ENCODE results near the gene LIMS2. TPM values are rescaled to one million over a fixed set of nuclear protein-coding genes. Genes with fewer than 3 reads are reported as not detected.
A peak's percentile ranks its signal among the peaks of the same experiment; 100 is the strongest.

Gene LIMS2
- total RNA-seq, 1 donor from 2014 or later: 161 TPM

DNA sequence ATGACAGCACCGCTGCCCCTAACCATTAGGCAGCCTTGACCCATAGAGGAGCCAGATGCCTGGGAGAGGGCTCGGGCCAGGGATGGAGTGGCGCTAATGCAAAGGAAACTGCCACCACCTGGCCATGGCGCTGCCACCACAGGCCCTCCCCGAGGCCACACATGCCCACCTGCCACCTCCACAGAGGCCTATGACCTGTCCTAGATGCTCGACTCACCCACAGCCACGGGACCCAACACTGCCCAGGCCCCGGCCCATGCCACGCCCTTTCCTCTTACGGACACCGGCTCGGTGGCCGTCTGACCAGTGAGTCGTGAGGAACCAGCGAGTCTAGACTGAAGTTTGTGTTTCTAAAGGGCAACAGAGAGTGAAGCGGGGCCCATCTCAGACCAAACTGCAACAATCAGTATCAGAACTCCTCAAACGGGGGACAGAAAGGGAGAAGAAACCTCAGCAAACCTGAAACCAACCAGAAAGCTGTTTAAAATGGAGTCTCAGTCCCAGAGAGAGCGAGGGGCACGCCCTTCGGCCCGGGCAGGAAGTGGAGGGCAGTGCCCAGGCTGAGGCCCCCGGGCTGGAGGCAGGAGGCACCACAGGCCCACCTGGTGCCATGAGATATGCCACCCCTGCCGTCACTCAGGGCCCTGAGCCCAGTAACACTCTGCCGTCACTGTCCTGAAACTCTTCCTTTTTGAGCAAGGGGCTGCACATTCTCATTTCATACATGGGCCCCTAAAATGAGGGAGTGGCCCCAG lies 28.7 kb downstream of the LIMS2 start:
- Histone ChIP-seq H3K9me3 (no peaks in the 10 kb centered on the region), H3K27ac (peak overlapping the region; percentile 72), H3K4me1 (peaks cover 10% of the 10 kb centered on the region), H3K27me3 (no peaks in the 10 kb centered on the region), H3K4me3 (no peak overlapping the region), H3K36me3 (no peaks in the 10 kb centered on the region)
- ATAC-seq (no peak), DNase-seq (no peak)
- intact Hi-C loops (cut with DNase I): no loop called here
- TF ChIP-seq, protein P1, sequence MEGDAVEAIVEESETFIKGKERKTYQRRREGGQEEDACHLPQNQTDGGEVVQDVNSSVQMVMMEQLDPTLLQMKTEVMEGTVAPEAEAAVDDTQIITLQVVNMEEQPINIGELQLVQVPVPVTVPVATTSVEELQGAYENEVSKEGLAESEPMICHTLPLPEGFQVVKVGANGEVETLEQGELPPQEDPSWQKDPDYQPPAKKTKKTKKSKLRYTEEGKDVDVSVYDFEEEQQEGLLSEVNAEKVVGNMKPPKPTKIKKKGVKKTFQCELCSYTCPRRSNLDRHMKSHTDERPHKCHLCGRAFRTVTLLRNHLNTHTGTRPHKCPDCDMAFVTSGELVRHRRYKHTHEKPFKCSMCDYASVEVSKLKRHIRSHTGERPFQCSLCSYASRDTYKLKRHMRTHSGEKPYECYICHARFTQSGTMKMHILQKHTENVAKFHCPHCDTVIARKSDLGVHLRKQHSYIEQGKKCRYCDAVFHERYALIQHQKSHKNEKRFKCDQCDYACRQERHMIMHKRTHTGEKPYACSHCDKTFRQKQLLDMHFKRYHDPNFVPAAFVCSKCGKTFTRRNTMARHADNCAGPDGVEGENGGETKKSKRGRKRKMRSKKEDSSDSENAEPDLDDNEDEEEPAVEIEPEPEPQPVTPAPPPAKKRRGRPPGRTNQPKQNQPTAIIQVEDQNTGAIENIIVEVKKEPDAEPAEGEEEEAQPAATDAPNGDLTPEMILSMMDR (IDR thresholded peaks at IDR 0.05): no peak

GRCh38 chr2:127645395-127646291 lies 29.7 kb downstream of the LIMS2 start, which contains the start of gene GPR17:
Gene GPR17 (plus strand): TSS chr2:127646153. CDS start chr2:127650736, 4,583 bp downstream.
- peak within 1 kb of the TSS; percentile 72 for H3K27ac ChIP-seq
- intact Hi-C loops (cut with DNase I): no loop called here
- no peaks in the 10 kb centered on the region for H3K27me3 ChIP-seq
- no peak within 1 kb of the TSS for H3K4me3 ChIP-seq
- ATAC-seq: no peak
- no peaks in the 10 kb centered on the region for H3K36me3 ChIP-seq
- H3K9me3 ChIP-seq: no peaks in the 10 kb centered on the region
- H3K4me1 ChIP-seq: peaks cover 10% of the 10 kb centered on the region
- TF ChIP-seq, protein P1 (IDR thresholded peaks at IDR 0.05): no peak
- DNase-seq: no peak

DNA sequence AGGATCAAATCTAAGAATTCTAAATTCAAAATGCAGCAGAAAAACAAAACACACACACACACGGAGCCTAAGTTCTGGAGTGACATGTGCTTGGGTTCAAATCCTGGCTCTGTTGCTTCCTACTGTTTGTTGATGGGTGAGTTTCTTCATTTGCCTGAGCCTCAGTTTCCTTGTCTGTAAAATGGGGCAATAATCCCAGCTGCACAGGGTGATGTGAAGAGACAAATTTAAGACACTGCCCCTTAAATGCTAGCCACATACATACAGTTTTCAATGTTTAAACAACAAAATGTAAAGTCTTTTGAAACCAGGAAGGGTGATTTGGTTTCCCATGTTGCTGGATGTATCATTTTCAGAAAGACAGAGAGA lies 30.3 kb downstream of the LIMS2 start:
- TF ChIP-seq, protein P1 (IDR thresholded peaks at IDR 0.05): no peak
- intact Hi-C loops (cut with DNase I): no loop called here
- no peak overlapping the region for H3K27ac ChIP-seq
- H3K4me1 ChIP-seq: peaks cover 10% of the 10 kb centered on the region
- no peaks in the 10 kb centered on the region for H3K9me3 ChIP-seq
- H3K36me3 ChIP-seq: no peaks in the 10 kb centered on the region
- H3K27me3 ChIP-seq: no peaks in the 10 kb centered on the region
- no peak for ATAC-seq
- DNase-seq: no peak
- H3K4me3 ChIP-seq: no peak overlapping the region

GRCh38 chr2:127644066-127645025 lies 31.0 kb downstream of the LIMS2 start:
- no peak overlapping the region for H3K27ac ChIP-seq
- DNase-seq: no peak
- no peaks in the 10 kb centered on the region for H3K9me3 ChIP-seq
- intact Hi-C loops (cut with DNase I): no loop called here
- no peaks in the 10 kb centered on the region for H3K36me3 ChIP-seq
- no peak for ATAC-seq
- H3K4me1 ChIP-seq: peaks cover 7% of the 10 kb centered on the region
- no peaks in the 10 kb centered on the region for H3K27me3 ChIP-seq
- H3K4me3 ChIP-seq: no peak overlapping the region
- TF ChIP-seq, protein P1 (IDR thresholded peaks at IDR 0.05): peak; percentile 12

- Histone ChIP-seq H3K4me3 (no peak overlapping the region), H3K4me1 (peaks cover 7% of the 10 kb centered on the region), H3K9me3 (no peaks in the 10 kb centered on the region), H3K27me3 (no peaks in the 10 kb centered on the region), H3K27ac (no peak overlapping the region), H3K36me3 (no peaks in the 10 kb centered on the region)
- DNase-seq: no peak
- ATAC-seq: no peak
- intact Hi-C loops (cut with DNase I): no loop called here
- TF ChIP-seq, protein P1 (IDR thresholded peaks at IDR 0.05): no peak
Measured at GRCh38 chr2:127643439-127644065, 31.8 kb downstream of the LIMS2 start.
